HEK293 (cell line): ENCODE results near the gene WDR70.

ENCODE experiments used
- CTCF ChIP-seq: fragments of 450-650 bp; formaldehyde crosslinking; IDR thresholded peaks from 2 replicates; pipeline ENCODE4 v1.5.1; 2016; ENCODE audit warnings: missing biosample characterization, missing genetic modification characterization
- INSM2 ChIP-seq: fragments of 450-650 bp; formaldehyde crosslinking; IDR thresholded peaks from 2 replicates; pipeline ENCODE4 v1.5.1; 2016; ENCODE audit warnings: missing biosample characterization, missing genetic modification characterization
- REST ChIP-seq: fragments of 450-650 bp; formaldehyde crosslinking; IDR thresholded peaks from 2 replicates; pipeline ENCODE4 v1.5.1; 2016; ENCODE audit warnings: missing biosample characterization, missing genetic modification characterization
- ZBTB26 ChIP-seq: fragments of 450-650 bp; formaldehyde crosslinking; optimal IDR thresholded peaks from 2 replicates; pipeline ENCODE3; 2016; ENCODE audit warnings: missing biosample characterization, mild to moderate bottlenecking, missing genetic modification characterization
- ZNF121 ChIP-seq: fragments of 450-650 bp; formaldehyde crosslinking; IDR thresholded peaks from 2 replicates; pipeline ENCODE4 v1.5.1; 2016; ENCODE audit warnings: missing biosample characterization, missing genetic modification characterization
- ZNF585B ChIP-seq: fragments of 450-650 bp; formaldehyde crosslinking; IDR thresholded peaks from 2 replicates; pipeline ENCODE4 v1.5.1; 2016; ENCODE audit warnings: missing biosample characterization, missing genetic modification characterization
- ZNF837 ChIP-seq: fragments of 450-650 bp; formaldehyde crosslinking; IDR thresholded peaks from 2 replicates; pipeline ENCODE4 v1.5.1; 2016; ENCODE audit warnings: missing biosample characterization, missing genetic modification characterization

- TF ChIP-seq ZBTB26 (no peak), ZNF585B (no peak), CTCF (no peak), REST (tag by site-specific recombination) (no peak), ZNF837 (tag by site-specific recombination) (no peak), ZNF121 (tag by site-specific recombination) (no peak), INSM2 (tag by site-specific recombination) (no peak)
Measured at GRCh38 chr5:37740331-37741066, 361.4 kb downstream of the WDR70 start.
